Upper lobe of left lung (tissue), 6 donors: Measurements from ENCODE around the gene C15orf61. TPM values are rescaled to one million over a fixed set of nuclear protein-coding genes. Genes with fewer than 3 reads are reported as not detected.

Experiments
- ATAC-seq, 2 donors: fragments of 200-7000 bp; cut with Tn5 transposase; one replicate each; pipeline ENCODE4 v1.9.1; 2022; ENCODE audit warnings: mild to moderate bottlenecking in 2 of 2, moderate library complexity in 2 of 2; ENCODE audit not compliant: low FRiP score in 2 of 2
- DNase-seq, 2 donors: peaks; one replicate each; pipeline ENCODE4 v3.0.0-alpha.2; 2019 to 2020
- H3K27ac ChIP-seq, 4 donors: fragments of 200-600 bp; sonication (generic); one replicate each; pipeline ENCODE4 v1.5.1; 2016 to 2019
- H3K27me3 ChIP-seq, 4 donors: fragments of 200-600 bp; sonication (generic); one replicate each; pipeline ENCODE4 v1.5.1; 2017 to 2019
- H3K36me3 ChIP-seq, 4 donors: fragments of 200-600 bp; sonication (generic); one replicate each; pipeline ENCODE4 v1.5.1; 2016 to 2019
- H3K4me1 ChIP-seq, 4 donors: fragments of 200-600 bp; sonication (generic); one replicate each; pipeline ENCODE4 v1.5.1; 2018 to 2019
- H3K4me3 ChIP-seq, 4 donors: fragments of 200-600 bp; sonication (generic); one replicate each; pipeline ENCODE4 v1.5.1; 2017 to 2019; ENCODE audit warnings: mild to moderate bottlenecking in 2 of 4, moderate library complexity in 1 of 4
- H3K9me3 ChIP-seq, 4 donors: fragments of 200-600 bp; sonication (generic); one replicate each; pipeline ENCODE4 v1.5.1; 2018 to 2019
- CTCF ChIP-seq, 6 experiments: fragments of 450-650 bp in 4 of 6; fragments of 200-600 bp in 2 of 6; sonication (generic) in 2 of 6; IDR thresholded peaks; one replicate each; pipeline ENCODE4 v1.5.1; 2016 to 2019; ENCODE audit warnings: antibody characterized with exemption in 6 of 6
- EP300 ChIP-seq, 4 donors: sonication (generic); formaldehyde crosslinking; IDR thresholded peaks; one replicate each; pipeline ENCODE4 v1.5.1; 2017; ENCODE audit warnings: antibody characterized with exemption in 4 of 4, control low read depth in 2 of 4
- POLR2A ChIP-seq, 4 donors: fragments of 450-650 bp; IDR thresholded peaks; one replicate each; pipeline ENCODE4 v1.5.1; 2016 to 2017; ENCODE audit warnings: antibody characterized with exemption in 4 of 4, mild to moderate bottlenecking in 2 of 4
- POLR2AphosphoS5 ChIP-seq, 2 donors: sonication (generic); formaldehyde crosslinking; IDR thresholded peaks; one replicate each; pipeline ENCODE4 v1.5.1; 2017; ENCODE audit warnings: antibody characterized with exemption in 2 of 2
- WGBS, 2 donors: methylation state at CpG; one replicate each; pipeline ENCODE4 v1.1.5; 2017 to 2018; 5-methylcytosine and 5-hydroxymethylcytosine counted together
- total RNA-seq, 6 donors: library from RNA; depleted of rRNA in 4 of 6; stranded (reverse); fragments of >200 nt in 4 of 6; gene quantifications; one replicate each; pipeline versions ENCODE4 v1.1.0 to v1.2.1, GENCODE V29; 2016 to 2021
- donor health status: DM: no; HTN: no; CAD: no; lungs with moderate emphysema.
- donor health status: DM: no; HTN: yes; CAD: no; lungs with severe emphysema.

Gene C15orf61
- total RNA-seq, 6 donors from 2014 or later = 2.7 to 10.8 (median 6.7) TPM

GRCh38 chr15:67551207-67551743 is 30.3 kb downstream of the C15orf61 start:
- TF ChIP-seq EP300 (IDR thresholded peaks at IDR 0.05) (no peak), POLR2AphosphoS5 (IDR thresholded peaks at IDR 0.05) (no peak), CTCF (IDR thresholded peaks at IDR 0.05) (no peak), POLR2A (IDR thresholded peaks at IDR 0.05) (no peak)
- 92 to 100% methylated on average over 1 of the region's 1 CpG for WGBS, 2 donors
- no peak for ATAC-seq
- DNase-seq = no peak
- no peaks in the 10 kb centered on the region for H3K9me3 ChIP-seq
- no peak overlapping the region for H3K4me3 ChIP-seq
- H3K4me1 ChIP-seq = peaks cover 0 to 22% (median 17%) of the 10 kb centered on the region in 4 donors
- peaks cover 0 to 18% (median 0%) of the 10 kb centered on the region in 4 donors for H3K36me3 ChIP-seq
- H3K27ac ChIP-seq = no peak overlapping the region
- H3K27me3 ChIP-seq = no peaks in the 10 kb centered on the region

GRCh38 chr15:67554580-67554979 is 33.6 kb downstream of the C15orf61 start:
- DNase-seq = no peak
- ATAC-seq = no peak
- H3K36me3 ChIP-seq = peaks cover 0 to 26% (median 3%) of the 10 kb centered on the region in 4 donors
- no peak overlapping the region for H3K4me3 ChIP-seq
- no peak for TF ChIP-seq CTCF (IDR thresholded peaks at IDR 0.05)
- no peak for TF ChIP-seq POLR2A (IDR thresholded peaks at IDR 0.05)
- TF ChIP-seq POLR2AphosphoS5 (IDR thresholded peaks at IDR 0.05) = no peak
- TF ChIP-seq EP300 (IDR thresholded peaks at IDR 0.05) = no peak
- peaks cover 0 to 6% (median 0%) of the 10 kb centered on the region in 4 donors for H3K4me1 ChIP-seq
- H3K9me3 ChIP-seq = no peaks in the 10 kb centered on the region
- no peak overlapping the region for H3K27ac ChIP-seq
- H3K27me3 ChIP-seq = no peaks in the 10 kb centered on the region
- 93% methylated on average over 4 of the region's 4 CpGs for WGBS, 2 donors

GRCh38 chr15:67556976-67557570 is 36.1 kb downstream of the C15orf61 start:
- 71 to 75% methylated on average over 3 of the region's 3 CpGs for WGBS, 2 donors
- H3K4me1 ChIP-seq = no peaks in the 10 kb centered on the region
- no peak overlapping the region for H3K27ac ChIP-seq
- no peaks in the 10 kb centered on the region for H3K9me3 ChIP-seq
- H3K36me3 ChIP-seq = peaks cover 0 to 12% (median 3%) of the 10 kb centered on the region in 4 donors
- no peak overlapping the region for H3K4me3 ChIP-seq
- no peak for TF ChIP-seq EP300 (IDR thresholded peaks at IDR 0.05)
- no peak for TF ChIP-seq CTCF (IDR thresholded peaks at IDR 0.05)
- no peak for TF ChIP-seq POLR2AphosphoS5 (IDR thresholded peaks at IDR 0.05)
- TF ChIP-seq POLR2A (IDR thresholded peaks at IDR 0.05) = no peak
- no peaks in the 10 kb centered on the region for H3K27me3 ChIP-seq
- ATAC-seq = no peak
- no peak for DNase-seq

- Histone ChIP-seq H3K9me3 (no peaks in the 10 kb centered on the region), H3K27me3 (no peaks in the 10 kb centered on the region), H3K36me3 (peaks cover 0 to 12% (median 3%) of the 10 kb centered on the region in 4 donors), H3K4me3 (no peak overlapping the region), H3K27ac (no peak overlapping the region), H3K4me1 (no peaks in the 10 kb centered on the region)
- WGBS, 2 donors = 92 to 94% methylated on average over 4 of the region's 4 CpGs
- DNase-seq (no peak), ATAC-seq (no peak)
- TF ChIP-seq POLR2AphosphoS5 (IDR thresholded peaks at IDR 0.05) (no peak), CTCF (IDR thresholded peaks at IDR 0.05) (no peak), EP300 (IDR thresholded peaks at IDR 0.05) (no peak), POLR2A (IDR thresholded peaks at IDR 0.05) (no peak)
Measured at GRCh38 chr15:67558502-67558901, 37.6 kb downstream of the C15orf61 start.

- ATAC-seq (no peak), DNase-seq (no peak)
- TF ChIP-seq POLR2AphosphoS5 (IDR thresholded peaks at IDR 0.05) (no peak), EP300 (IDR thresholded peaks at IDR 0.05) (no peak), POLR2A (IDR thresholded peaks at IDR 0.05) (no peak), CTCF (IDR thresholded peaks at IDR 0.05) (no peak)
- Histone ChIP-seq H3K27me3 (no peaks in the 10 kb centered on the region), H3K9me3 (no peaks in the 10 kb centered on the region), H3K27ac (no peak overlapping the region), H3K4me3 (no peak overlapping the region), H3K36me3 (peaks cover 0 to 12% (median 3%) of the 10 kb centered on the region in 4 donors), H3K4me1 (no peaks in the 10 kb centered on the region)
- WGBS, 2 donors = 94 to 100% methylated on average over 1 of the region's 1 CpG
Measured at GRCh38 chr15:67559158-67559557, 38.2 kb downstream of the C15orf61 start.
